SK-N-DZ (cell line): ENCODE measurements around the gene E2F6.

Experiments used
- DNase-seq: peaks from one replicate; pipeline ENCODE4 v3.0.0-alpha.2; 2015; ENCODE audit warnings: low spot score

E2F6 gene

DNA sequence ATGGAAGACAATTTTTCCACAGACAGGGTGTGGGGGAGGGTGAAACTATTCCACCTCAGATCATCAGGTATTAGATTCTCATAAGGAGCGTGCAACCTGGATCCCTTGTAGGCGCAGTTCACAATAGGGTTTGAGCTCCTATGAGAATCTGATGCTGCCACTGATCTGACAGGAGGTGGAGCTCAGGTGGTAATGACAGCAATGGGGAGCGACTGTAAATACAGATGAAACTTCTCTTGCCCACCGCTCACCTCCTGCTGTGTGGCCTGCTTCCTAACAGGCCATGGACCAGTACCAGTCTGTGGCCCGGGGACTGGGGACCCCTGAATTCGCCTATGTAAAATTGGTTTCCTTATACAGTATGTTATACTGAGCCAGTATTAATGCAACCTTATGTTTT is 27.3 kb upstream of the E2F6 start:
- DNase-seq: no peak

DNA sequence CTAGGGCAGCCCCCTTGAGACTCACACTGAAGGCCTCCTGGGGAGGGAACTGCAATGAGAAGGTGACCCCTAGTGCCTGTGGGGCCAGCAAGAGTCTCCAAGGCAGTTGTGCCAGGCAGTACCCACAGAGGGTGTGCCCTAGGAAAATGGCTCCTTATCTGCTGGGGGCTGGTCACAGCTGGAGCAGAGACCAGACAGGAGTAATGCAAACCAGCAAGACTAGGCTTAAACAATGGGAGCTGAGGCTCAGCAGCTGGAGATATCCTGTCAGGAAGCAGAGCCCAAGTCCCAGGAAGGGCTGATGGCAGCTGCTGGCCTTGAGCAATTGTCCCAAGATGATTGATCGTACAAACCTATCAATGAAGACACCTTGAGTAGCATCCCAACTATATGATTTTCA is 26.8 kb upstream of the E2F6 start:
- no peak for DNase-seq

- no peak for DNase-seq
Measured at GRCh38 chr2:11492244-11492643, 26.3 kb upstream of the E2F6 start.

DNA sequence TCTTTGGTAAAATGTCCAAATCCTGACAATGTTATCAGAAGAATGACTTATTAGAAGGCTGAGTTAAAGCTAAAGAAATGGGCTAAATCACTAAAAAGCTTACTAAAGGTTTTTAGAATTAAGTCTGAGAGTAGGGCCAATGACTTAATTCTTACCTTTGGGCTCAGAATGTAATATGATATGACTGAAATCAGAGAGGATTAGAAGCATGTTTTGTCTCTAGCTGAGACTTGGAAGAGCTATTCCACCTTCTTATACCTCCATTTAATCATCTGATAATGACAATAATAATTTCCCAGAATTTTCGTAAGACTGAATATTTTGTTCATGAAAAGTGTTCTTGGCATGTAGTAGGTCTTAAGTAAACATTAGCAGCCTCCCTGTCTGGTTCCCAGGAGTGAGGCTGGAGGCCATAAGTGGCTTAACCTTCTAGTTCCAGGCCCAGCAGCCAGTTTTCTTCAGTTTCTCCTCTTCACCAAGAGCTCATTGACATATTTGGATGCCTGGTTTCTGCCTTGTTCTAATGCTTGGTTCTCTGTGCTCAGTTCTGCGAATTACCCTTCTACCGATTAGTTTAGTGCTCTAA is 25.5 kb upstream of the E2F6 start:
- no peak for DNase-seq

DNA sequence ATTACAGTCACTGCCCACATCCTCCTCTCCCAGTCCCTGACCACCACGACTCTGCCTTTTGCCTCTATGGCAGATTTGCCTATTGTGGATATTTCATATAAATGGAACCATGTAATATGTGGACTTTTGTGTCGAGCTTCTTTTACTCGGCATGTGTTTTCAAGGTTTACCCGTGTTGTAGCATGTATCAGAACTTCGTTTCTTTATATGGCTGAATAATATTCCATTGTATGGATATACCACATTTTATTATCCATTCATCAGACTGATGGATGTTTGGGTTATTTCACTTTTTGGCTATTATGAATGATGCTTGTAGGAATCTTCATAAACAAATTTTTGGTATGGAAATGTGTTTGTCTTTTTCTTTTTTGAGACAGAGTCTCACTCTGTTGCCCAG is 24.2 kb upstream of the E2F6 start:
- no peak for DNase-seq

- no peak for DNase-seq
Measured at GRCh38 chr2:11488809-11489208, 22.8 kb upstream of the E2F6 start.

- DNase-seq: no peak
Measured at GRCh38 chr2:11483806-11484617, 18.1 kb upstream of the E2F6 start.

DNA sequence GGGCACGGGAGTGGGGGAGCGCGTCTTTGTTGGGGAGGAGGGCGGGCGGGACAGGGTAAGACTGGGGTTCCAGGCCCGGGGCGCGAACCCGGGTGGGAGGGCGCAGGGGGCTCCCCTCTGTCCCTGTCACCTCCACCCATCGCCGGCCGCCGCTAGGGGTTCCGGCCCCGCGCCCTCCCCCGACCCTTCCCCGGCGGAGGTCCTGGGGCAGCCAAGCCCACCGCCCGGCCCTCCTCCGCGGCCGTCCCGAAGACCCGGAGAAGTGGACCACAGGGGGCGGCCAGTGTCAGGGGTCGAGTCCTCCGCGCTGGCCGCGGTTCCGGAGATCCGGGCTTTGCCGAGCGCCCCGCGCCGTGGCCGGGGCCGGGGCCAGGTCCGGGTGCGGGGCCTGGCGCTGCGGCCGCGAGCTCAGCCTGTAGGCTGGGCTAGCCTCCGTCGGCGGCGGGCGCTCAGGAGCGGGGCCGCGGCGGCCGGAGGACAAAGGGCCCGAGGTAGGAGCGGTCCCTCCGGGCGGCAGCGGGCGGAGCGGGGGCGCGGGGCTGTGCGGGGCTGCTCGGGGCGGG is 16.6 kb upstream of the E2F6 start:
- peak; percentile 83 for DNase-seq

GRCh38 chr2:11481789-11482472 is 16.0 kb upstream of the E2F6 start:
- DNase-seq: no peak

DNA sequence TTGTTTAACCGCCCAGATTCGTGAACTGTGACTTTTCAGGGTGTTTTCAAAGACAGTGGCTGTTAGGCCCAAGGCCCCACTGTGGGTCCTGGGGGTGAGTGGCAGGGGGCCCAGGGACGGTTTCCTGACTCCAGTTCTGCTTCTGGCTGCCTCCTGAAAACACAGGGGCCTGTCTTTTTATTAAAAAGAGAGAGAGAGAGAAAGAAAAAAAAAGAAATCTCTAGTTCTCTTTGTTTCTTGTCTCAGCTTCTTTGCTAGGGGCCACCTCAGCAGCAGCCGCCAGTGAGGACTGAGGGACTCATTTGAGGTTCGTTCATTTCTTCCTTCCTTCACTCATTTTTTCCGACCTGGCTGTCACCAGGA is 15.4 kb upstream of the E2F6 start:
- DNase-seq: no peak

DNA sequence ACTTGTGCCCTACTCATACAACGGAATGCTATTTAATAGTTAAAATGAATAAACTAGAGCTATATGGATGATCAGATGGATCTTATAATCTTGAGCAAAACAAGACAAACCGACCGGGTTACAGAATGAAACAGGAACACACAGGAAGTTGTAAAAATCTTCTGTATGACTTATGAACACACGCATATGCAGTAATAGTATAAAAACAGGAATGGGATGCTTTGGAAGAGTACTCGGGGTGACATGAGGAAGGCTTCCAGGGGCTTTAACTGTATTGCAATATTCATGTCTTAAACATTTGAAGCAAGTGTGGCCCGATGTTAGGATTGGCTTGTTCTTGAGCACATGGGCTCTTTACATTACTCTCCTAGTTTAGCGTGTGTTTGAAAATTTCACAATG is 14.9 kb upstream of the E2F6 start:
- DNase-seq: no peak

DNA sequence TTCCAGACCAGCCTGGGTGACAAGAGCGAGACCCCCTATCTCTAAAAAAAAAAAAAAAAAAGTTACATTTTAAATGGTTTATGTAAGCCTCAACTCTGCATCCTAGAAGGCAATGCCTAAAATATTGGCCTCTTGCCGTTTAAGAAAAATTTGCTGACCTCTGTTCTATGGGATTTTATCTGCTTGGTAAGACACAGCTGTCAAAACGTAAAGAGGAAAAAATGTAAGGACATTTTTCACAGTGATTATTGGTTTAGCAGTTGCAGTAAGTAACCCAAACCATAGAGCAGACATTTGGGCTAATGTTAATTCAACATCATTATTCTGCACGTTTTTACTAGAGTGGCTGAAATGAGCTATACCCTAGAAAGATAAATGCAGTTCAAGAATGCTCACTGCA is 14.4 kb upstream of the E2F6 start:
- no peak for DNase-seq

DNA sequence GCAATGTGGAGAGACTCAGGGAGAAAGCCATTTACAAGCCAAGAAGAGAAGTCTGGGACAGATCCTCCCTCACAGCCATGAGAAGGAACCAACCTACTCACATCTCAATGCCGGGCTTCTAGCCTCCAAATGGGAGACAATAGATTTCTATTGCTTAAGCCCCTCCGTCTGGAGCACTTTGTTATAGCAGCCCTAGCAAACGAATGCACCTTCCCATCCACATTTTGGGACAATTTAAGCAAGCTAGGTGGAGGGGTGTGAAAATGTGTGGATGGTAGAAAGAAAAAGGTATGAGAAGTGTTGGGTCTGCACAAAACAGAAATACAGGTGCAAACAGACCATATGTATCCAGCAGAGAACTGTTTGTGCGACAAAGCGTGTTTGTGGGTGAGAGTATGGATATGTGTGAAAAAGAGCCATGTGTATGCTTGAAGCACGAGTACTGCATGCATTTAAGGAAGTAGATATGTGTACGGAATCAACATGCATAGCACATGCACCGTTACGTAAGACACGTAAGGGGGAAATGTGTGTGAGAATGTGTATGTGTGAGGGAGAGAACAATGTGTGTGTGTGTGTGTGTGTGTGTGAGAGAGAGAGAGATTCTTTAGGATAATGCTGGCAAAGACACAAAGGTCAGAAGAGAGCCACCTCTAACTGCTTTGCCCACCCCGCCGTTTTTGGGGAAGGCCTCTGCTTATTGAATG is 13.1 kb upstream of the E2F6 start:
- DNase-seq: no peak

- peak; percentile 83 for DNase-seq
Measured at GRCh38 chr2:11477994-11478393, 12.0 kb upstream of the E2F6 start.

DNA sequence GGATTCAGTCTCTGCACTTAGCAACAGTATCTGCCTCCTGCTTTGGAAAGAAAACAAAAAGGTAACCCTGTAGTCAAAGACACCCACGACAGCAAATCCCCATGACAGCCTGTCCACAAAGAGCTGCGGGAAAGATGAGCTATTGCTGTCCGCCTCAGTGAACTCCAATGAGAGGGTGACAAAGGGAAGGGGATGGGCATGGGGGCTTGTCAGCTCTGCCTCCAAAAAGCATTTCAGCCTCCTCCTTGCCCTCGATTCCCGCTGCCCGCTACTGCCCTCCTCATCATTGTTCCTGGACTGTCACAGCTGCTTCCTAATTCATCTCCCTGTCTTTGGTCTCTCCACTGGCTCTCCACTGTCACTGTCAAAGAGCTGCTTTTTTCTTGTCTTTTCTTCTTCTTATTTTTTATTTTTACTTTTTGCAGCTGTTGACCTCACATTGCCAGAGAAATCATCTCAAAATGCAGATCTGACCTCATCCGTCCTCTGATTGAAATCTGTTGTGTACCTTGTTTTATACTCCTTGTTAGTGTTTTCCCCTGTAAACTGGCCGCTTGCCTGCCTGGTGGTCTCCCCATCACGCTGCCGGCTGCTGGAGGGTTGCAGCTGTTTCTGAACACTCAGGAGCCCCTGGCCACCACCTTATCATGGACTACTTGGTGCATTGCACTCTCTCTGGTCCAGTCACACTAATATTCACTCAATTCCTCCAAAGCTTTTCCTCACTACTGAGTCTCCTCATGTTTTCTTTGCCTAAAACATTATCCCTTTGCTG is 7.9 kb upstream of the E2F6 start:
- DNase-seq: no peak

GRCh38 chr2:11467749-11468148 is 1.8 kb upstream of the E2F6 start:
- DNase-seq: no peak

DNA sequence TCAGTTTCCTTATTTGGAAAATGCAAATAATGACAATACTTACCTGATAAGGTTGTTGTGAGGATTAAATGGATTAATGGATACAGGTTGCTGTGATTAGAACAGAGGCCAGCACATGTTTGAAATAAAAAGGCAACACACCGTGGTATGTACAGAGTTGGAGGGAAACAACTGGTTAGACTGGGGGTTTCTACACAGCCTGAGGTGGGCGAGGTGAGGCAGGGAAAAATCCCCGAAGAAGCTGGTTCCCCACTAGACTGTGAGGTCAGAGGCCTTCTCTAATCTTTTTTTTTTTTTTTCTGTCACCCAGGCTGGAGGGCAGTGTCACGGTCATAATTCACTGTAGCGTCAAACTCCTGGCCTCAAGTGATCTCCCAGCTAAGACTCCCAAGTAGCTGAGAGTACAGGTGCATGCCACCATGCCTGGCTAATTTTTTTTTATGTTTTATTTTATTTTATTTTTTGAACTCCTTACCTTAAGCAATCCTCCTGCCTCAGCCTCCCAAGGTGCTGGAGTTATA is 1.2 kb upstream of the E2F6 start:
- no peak for DNase-seq

DNA sequence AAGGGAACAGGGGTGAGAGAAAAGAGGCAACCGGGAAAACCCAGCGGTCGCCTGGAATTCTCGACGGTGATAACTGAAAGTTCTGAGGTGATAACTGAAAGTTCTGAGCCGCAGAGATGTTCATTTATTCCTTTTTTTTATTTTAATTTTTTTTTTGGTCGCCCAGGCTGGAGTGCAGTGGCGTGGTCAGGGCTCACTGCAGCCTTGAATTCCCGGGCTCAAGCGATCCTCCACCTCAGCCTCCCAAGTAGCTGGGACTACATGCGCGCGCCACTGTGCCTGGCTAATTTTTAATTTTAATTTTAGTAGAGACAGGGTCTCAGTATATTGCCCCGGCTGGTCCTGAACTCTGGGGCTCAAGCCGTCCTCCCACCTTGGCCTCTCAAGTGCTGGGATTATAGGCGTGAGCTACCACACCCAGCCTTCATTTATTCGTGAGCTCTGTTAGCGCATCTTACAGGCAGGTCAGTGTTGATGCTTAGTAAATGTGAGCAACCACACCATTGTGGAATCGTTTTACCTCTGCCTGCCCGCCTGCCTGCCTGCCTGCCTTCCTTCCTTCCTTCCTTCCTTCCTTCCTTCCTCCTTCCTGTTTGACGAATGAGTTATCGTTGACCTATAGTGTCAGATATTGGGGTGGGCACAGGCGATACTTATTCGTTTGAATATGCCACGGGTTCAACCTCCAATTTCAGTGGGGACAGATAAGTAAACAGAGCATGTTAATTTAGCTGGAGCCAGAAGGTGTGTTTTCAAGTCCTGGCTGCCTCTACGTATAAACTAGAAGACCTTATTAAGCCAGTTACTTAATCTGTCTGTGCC is 557 bp upstream of the E2F6 start:
- DNase-seq: no peak

- no peak for DNase-seq
Measured at GRCh38 chr2:11465110-11465484, 864 bp downstream of the E2F6 start.

GRCh38 chr2:11459816-11460215 is 6.1 kb downstream of the E2F6 start:
- no peak for DNase-seq
